ENCODE results near the gene PPP1R12C. TPM values are rescaled to one million over a fixed set of nuclear protein-coding genes. Genes with fewer than 3 reads are reported as not detected.

Gene PPP1R12C
- 10 to 100 TPM; 82.7 to 96.0 (median 91.9) TPM for total RNA-seq (2021; fragmentation: NEBNext Ultra II Directional; extraction: Animal tissue kit (Norgen Biotek cat#: 25700))
- long read RNA-seq, partial matches to known transcripts: 1 of 3 reads
- long read RNA-seq, other reads (novel, unspliced or antisense): 1 of 3 reads

- peaks cover 11% of the 10 kb centered on the region for H3K27me3 Mint-ChIP-seq (ENCODE audit: insufficient read depth)
- H3K4me3 Mint-ChIP-seq: peak within 1 kb of the TSS; percentile 97
- H3K4me1 Mint-ChIP-seq (ENCODE audit: low read depth): peaks cover 34% of the 10 kb centered on the region
- H3K9me3 Mint-ChIP-seq: no peaks in the 10 kb centered on the region
- H3K27ac Mint-ChIP-seq: peak within 1 kb of the TSS; percentile 97
- H3K36me3 Mint-ChIP-seq (ENCODE audit: low read depth): peaks cover 10% of the 10 kb centered on the region
- no peak for DNase-seq
- TF ChIP-seq CTCF (IDR thresholded peaks at IDR 0.05): no peak
Measured at GRCh38 chr19:55116859-55117662, at the start of gene PPP1R12C. Gene PPP1R12C (minus strand): TSS chr19:55117637. CDS start chr19:55117543, 94 bp downstream.

- peak within 1 kb of the TSS; percentile 89 for H3K4me3 Mint-ChIP-seq
- no peaks in the 10 kb centered on the region for H3K36me3 Mint-ChIP-seq (ENCODE audit: low read depth)
- peak within 1 kb of the TSS; percentile 59 for H3K27ac Mint-ChIP-seq
- DNase-seq: peak; percentile 98
- peaks cover 9% of the 10 kb centered on the region for H3K27me3 Mint-ChIP-seq (ENCODE audit: insufficient read depth)
- no peaks in the 10 kb centered on the region for H3K9me3 Mint-ChIP-seq
- no peak for TF ChIP-seq CTCF (IDR thresholded peaks at IDR 0.05)
- H3K4me1 Mint-ChIP-seq (ENCODE audit: low read depth): peaks cover 18% of the 10 kb centered on the region
Measured at GRCh38 chr19:55166530-55167268, 49.3 kb upstream of the PPP1R12C start, which contains the start of gene DNAAF3. Gene DNAAF3 (minus strand): TSS chr19:55166613. CDS start chr19:55166413, 200 bp downstream.

- peak; percentile 68 for DNase-seq
- peak; percentile 77 for TF ChIP-seq CTCF (IDR thresholded peaks at IDR 0.05)
- peaks cover 9% of the 10 kb centered on the region for H3K27me3 Mint-ChIP-seq (ENCODE audit: insufficient read depth)
- no peaks in the 10 kb centered on the region for H3K36me3 Mint-ChIP-seq (ENCODE audit: low read depth)
- H3K27ac Mint-ChIP-seq: peak overlapping the region; percentile 59; the same call in 1 of the 2 replicates
- peak overlapping the region; percentile 89 for H3K4me3 Mint-ChIP-seq
- peaks cover 13% of the 10 kb centered on the region for H3K4me1 Mint-ChIP-seq (ENCODE audit: low read depth)
- H3K9me3 Mint-ChIP-seq: no peaks in the 10 kb centered on the region
Measured at GRCh38 chr19:55165952-55166529, 48.6 kb upstream of the PPP1R12C start.

GRCh38 chr19:55161571-55162322 is 44.3 kb upstream of the PPP1R12C start:
- Mint-ChIP-seq H3K4me3 (no peak overlapping the region), H3K4me1 (ENCODE audit: low read depth) (peaks cover 24% of the 10 kb centered on the region), H3K9me3 (no peaks in the 10 kb centered on the region), H3K27ac (no peak overlapping the region), H3K27me3 (ENCODE audit: insufficient read depth) (peaks cover 6% of the 10 kb centered on the region), H3K36me3 (ENCODE audit: low read depth) (no peaks in the 10 kb centered on the region)
- DNase-seq: no peak
- no peak for TF ChIP-seq CTCF (IDR thresholded peaks at IDR 0.05)

GRCh38 chr19:55160986-55161365 is 43.5 kb upstream of the PPP1R12C start:
- peaks cover 16% of the 10 kb centered on the region for H3K4me1 Mint-ChIP-seq (ENCODE audit: low read depth)
- no peak for TF ChIP-seq CTCF (IDR thresholded peaks at IDR 0.05)
- H3K36me3 Mint-ChIP-seq (ENCODE audit: low read depth): no peaks in the 10 kb centered on the region
- no peak for DNase-seq
- H3K27ac Mint-ChIP-seq: no peak overlapping the region
- no peak overlapping the region for H3K4me3 Mint-ChIP-seq
- H3K9me3 Mint-ChIP-seq: no peaks in the 10 kb centered on the region
- peaks cover 9% of the 10 kb centered on the region for H3K27me3 Mint-ChIP-seq (ENCODE audit: insufficient read depth)
